Measurements from ENCODE around the gene CD47.

CD47 gene

GRCh38 chr3:108090701-108091497 is at the start of gene CD47:
TSS of gene CD47 (minus strand) at chr3:108091031. CDS start at chr3:108090908, 123 bp downstream.
- peak; percentile 97 for DNase-seq

- DNase-seq: no peak
Measured at GRCh38 chr3:108137460-108137814, 46.6 kb upstream of the CD47 start.

GRCh38 chr3:108136561-108137459 is 46.0 kb upstream of the CD47 start:
- no peak for DNase-seq

GRCh38 chr3:108134555-108134880 is 43.7 kb upstream of the CD47 start:
- no peak for DNase-seq

- DNase-seq: no peak
Measured at GRCh38 chr3:108133858-108134554, 43.2 kb upstream of the CD47 start.

GRCh38 chr3:108133048-108133369 is 42.2 kb upstream of the CD47 start:
- DNase-seq: no peak

GRCh38 chr3:108131475-108132134 is 40.8 kb upstream of the CD47 start:
- no peak for DNase-seq

- no peak for DNase-seq
Measured at GRCh38 chr3:108130701-108131474, 40.1 kb upstream of the CD47 start.

- DNase-seq: no peak
Measured at GRCh38 chr3:108130236-108130635, 39.4 kb upstream of the CD47 start.

GRCh38 chr3:108127301-108127988 is 36.6 kb upstream of the CD47 start:
- DNase-seq: no peak

- DNase-seq: no peak
Measured at GRCh38 chr3:108126348-108126747, 35.5 kb upstream of the CD47 start.

- no peak for DNase-seq
Measured at GRCh38 chr3:108125550-108126071, 34.8 kb upstream of the CD47 start.

- no peak for DNase-seq
Measured at GRCh38 chr3:108125153-108125543, 34.3 kb upstream of the CD47 start.

- no peak for DNase-seq
Measured at GRCh38 chr3:108124337-108125152, 33.7 kb upstream of the CD47 start.

GRCh38 chr3:108123326-108123725 is 32.5 kb upstream of the CD47 start:
- DNase-seq: no peak

GRCh38 chr3:108122276-108122675 is 31.4 kb upstream of the CD47 start:
- DNase-seq: no peak

- DNase-seq: no peak
Measured at GRCh38 chr3:108119398-108120104, 28.7 kb upstream of the CD47 start.

- no peak for DNase-seq
Measured at GRCh38 chr3:108118038-108118768, 27.4 kb upstream of the CD47 start.

GRCh38 chr3:108117241-108117775 is 26.5 kb upstream of the CD47 start:
- DNase-seq: no peak
